Pancreas (tissue), 10 donors: ENCODE data around the gene ECE1. TPM values are rescaled to one million over a fixed set of nuclear protein-coding genes. Genes with fewer than 3 reads are reported as not detected.

Source experiments
- ATAC-seq, 4 donors: fragments of 200-7000 bp; cut with Tn5 transposase; one replicate each; pipeline versions ENCODE4 v1.8.0 to v1.9.1; 2020; ENCODE audit warnings: mild to moderate bottlenecking in 4 of 4, moderate library complexity in 4 of 4
- DNase-seq, 6 donors: peaks; one replicate each; pipeline ENCODE4 v3.0.0-alpha.2; 2020
- FAIRE-seq: peaks from 2 replicates; lab custom pipeline; 2012; peaks lifted over from hg19 to GRCh38; lab: Jason Lieb, UNC
- H3K27ac ChIP-seq, 4 donors: fragments of 200-600 bp; sonication (generic); 1 replicate in 3 of 4; 2 replicates in 1 of 4; pipeline versions ENCODE4 v1.5.0 to v1.8.0; 2020
- H3K27me3 ChIP-seq, 4 donors: fragments of 200-600 bp; one replicate each; pipeline ENCODE4 v1.8.0; 2021
- H3K36me3 ChIP-seq, 3 donors: fragments of 200-600 bp; sonication (generic) in 1 of 3; one replicate each; pipeline versions ENCODE4 v1.5.0 to v1.8.0; 2020 to 2021
- H3K4me1 ChIP-seq, 3 donors: fragments of 200-600 bp; one replicate each; pipeline ENCODE4 v1.8.0; 2021
- H3K4me3 ChIP-seq, 4 donors: fragments of 200-600 bp; sonication (generic) in 2 of 4; one replicate each; pipeline versions ENCODE4 v1.5.0 to v1.8.0; 2020 to 2021
- H3K9me3 ChIP-seq, 4 donors: fragments of 200-600 bp; one replicate each; pipeline ENCODE4 v1.8.0; 2021
- WGBS, 2 donors: extraction: QIAGEN DNeasy Blood & Tissue Kit; methylation state at CpG; one replicate each; pipeline ENCODE4 v1.1.7; 2013; 5-methylcytosine and 5-hydroxymethylcytosine counted together
- intact Hi-C, 3 donors: fragments of 100-400 bp; cut with DNase I; formaldehyde crosslinking; loops; one replicate each; pipeline versions ENCODE4 v1.11.1 to v1.14.2; 2022
- polyA plus RNA-seq, 2 donors: library from polyadenylated mRNA; stranded (reverse); fragments of 200-250 nt; gene quantifications; one replicate each; pipeline ENCODE4 v1.2.3, GENCODE V29; 2013
- total RNA-seq, 6 donors: library from RNA; stranded (reverse); fragmentation: NEBNext Ultra II Directional in 4 of 6; extraction: Animal tissue kit (Norgen Biotek cat#: 25700) in 4 of 6; gene quantifications; one replicate each; pipeline versions ENCODE4 v1.2.1 to v1.2.4, GENCODE V29; 2021 to 2023
- TF ChIP-seq, protein P1 (sequence below), 4 donors: fragments of 200-600 bp; sonication (generic) in 3 of 4; IDR thresholded peaks; one replicate each; pipeline versions ENCODE4 v1.5.0 to v1.8.0; 2021; ENCODE audit warnings: antibody characterized with exemption in 4 of 4
- donor health status: healthy with polysubstance abuse.
- donor health status: DM: no; HTN: no; CAD: no; lungs with moderate emphysema.
- donor health status: DM: no; HTN: no; CAD: no.
- donor health status: control.
- donor health status: control.
- donor health status: Bipolar disorder and iron deficiency.
- donor health status: DM: yes; HTN: yes; CAD: no.
- donor health status: DM: no; HTN: no; CAD: no.
- donor health status: DM: no; HTN: no; CAD: no.
- donor health status: DM: yes; HTN: yes; CAD: no.

ECE1 gene
- total RNA-seq (100 to 1,000 TPM in 2 of 6 donors, 10 to 100 TPM in 4; 68.4 to 141 (median 89.1) TPM), polyA plus RNA-seq (10 to 100 TPM; 38.1 to 59.8 TPM)

DNA sequence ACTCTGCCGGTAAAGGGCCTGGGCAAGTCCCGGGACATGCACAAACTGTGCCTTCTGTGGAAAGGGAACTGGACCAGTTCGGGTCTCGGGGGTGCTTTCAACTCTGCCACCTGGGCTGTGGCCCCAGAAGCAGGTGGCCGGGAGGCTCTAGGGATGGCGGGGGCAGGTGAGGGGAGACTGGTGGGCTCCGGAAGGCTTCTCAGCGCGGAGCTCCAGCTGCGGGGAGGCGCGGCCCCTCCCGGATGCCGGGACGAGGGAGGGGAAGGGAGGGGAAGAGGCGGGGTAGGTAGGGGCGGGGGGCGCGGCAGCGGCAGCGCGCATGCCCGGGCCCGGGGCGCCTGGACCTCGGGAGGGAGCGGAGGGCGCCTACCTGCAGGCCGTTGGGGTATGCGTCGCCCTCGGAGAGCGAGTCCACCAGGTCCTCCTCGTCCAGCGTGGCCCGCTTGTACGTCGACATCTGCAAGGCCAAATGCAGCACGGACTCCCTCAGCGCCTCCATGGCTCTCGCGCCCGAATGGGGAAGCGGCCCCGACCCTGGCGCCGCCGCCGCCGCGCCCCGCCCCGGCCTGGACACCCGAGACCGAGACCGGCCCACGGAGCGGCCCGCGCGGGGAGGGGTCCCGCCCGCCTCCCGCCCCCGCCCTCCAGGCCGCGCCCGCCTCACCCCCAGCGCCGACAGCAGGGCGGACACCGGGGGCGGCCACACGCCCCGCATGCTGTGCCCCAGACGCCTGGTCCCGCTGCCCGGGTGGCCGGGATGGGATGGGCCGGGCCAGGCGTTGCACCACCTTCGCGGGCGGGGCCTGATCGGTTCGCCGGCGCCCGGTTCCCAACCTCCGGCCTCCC lies at the start of gene ECE1:
TSS of gene ECE1 (minus strand) at position 764 of the 846 bp plus-strand sequence. CDS start at position 715, 49 bp downstream.
- Histone ChIP-seq H3K36me3 (no peaks in the 10 kb centered on the region), H3K27me3 (no peaks in the 10 kb centered on the region), H3K4me3 (peak within 1 kb of the TSS; percentile 41 to 67 (median 52)), H3K4me1 (peaks cover 1 to 33% (median 15%) of the 10 kb centered on the region in 3 donors), H3K27ac (peak within 1 kb of the TSS; percentile 26 to 70 (median 46)), H3K9me3 (no peaks in the 10 kb centered on the region)
- FAIRE-seq (no peak), DNase-seq (peak in 3 of 6 donors; percentile 66 to 86 (median 82)), ATAC-seq (peak; percentile 23 to 57 (median 50))
- intact Hi-C loops: loop anchor here in 1 of 3 donors (10.0 kb wide), 1 partner anchor 45 kb away; no protein-coding TSS in a partner anchor
- WGBS, 2 donors: 1% methylated on average over 38 to 90 of the region's 90 CpGs
- TF ChIP-seq, protein P1, sequence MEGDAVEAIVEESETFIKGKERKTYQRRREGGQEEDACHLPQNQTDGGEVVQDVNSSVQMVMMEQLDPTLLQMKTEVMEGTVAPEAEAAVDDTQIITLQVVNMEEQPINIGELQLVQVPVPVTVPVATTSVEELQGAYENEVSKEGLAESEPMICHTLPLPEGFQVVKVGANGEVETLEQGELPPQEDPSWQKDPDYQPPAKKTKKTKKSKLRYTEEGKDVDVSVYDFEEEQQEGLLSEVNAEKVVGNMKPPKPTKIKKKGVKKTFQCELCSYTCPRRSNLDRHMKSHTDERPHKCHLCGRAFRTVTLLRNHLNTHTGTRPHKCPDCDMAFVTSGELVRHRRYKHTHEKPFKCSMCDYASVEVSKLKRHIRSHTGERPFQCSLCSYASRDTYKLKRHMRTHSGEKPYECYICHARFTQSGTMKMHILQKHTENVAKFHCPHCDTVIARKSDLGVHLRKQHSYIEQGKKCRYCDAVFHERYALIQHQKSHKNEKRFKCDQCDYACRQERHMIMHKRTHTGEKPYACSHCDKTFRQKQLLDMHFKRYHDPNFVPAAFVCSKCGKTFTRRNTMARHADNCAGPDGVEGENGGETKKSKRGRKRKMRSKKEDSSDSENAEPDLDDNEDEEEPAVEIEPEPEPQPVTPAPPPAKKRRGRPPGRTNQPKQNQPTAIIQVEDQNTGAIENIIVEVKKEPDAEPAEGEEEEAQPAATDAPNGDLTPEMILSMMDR (IDR thresholded peaks at IDR 0.05): no peak

DNA sequence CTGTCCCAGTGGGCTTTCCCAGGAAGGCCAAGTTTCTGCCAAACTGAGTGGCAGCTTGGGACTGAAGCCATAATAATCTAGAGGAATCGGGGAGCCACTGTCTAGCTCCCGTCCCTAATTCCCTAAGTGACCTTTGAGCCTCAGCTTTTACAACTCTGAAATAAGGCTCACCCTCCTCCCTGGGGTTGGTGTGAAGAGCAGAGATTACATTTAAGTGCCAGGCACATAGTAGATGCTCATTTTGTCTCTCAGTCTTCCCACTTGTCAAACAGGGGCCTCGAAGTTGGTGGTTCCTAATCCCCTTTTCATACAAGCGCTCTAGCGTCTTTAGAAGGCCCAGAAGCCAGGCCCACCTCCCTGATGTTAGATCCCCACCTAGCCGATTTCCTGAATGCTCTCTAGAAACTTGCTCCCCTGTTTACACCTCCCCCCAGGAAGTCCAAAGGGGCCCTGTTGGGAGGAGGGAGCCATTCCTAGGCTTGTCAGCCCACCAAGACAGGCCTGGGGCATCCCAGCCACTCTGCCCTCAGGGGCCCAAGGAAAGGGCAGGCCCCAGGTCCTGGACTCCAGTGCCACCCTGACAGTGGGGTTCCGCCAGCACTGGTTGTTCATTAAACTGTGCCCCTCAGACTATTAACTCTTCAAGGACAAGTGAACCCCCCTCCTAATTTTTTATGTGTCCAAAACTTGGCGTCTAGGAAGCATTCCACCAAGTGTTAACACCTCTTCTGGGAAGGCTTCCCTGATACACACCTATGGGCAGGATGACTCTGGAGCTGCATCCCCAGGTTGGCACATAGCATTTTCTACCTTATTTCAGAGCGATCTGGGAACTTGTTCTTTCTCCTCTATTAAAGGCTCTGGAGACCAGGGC lies 49.3 kb upstream of the ECE1 start:
- DNase-seq (peak in 2 of 6 donors; percentile 28 to 40), ATAC-seq (no peak), FAIRE-seq (no peak)
- no peaks in the 10 kb centered on the region for H3K27me3 ChIP-seq
- H3K4me3 ChIP-seq: no peak overlapping the region
- TF ChIP-seq, protein P1 (IDR thresholded peaks at IDR 0.05): no peak
- H3K9me3 ChIP-seq: no peaks in the 10 kb centered on the region
- peaks cover 68 to 87% (median 76%) of the 10 kb centered on the region in 3 donors for H3K4me1 ChIP-seq
- 43 to 45% methylated on average over 9 of the region's 9 CpGs for WGBS, 2 donors
- H3K36me3 ChIP-seq: no peaks in the 10 kb centered on the region
- peak overlapping the region; percentile 18 to 84 (median 56) for H3K27ac ChIP-seq
- intact Hi-C loops: loop anchor here in 2 of 3 donors (5.0 to 10.0 kb wide), 3 partner anchors 55 to 82 kb away; no protein-coding TSS in a partner anchor

- H3K27me3 ChIP-seq: no peaks in the 10 kb centered on the region
- WGBS, 2 donors: 18 to 21% methylated on average over 10 of the region's 10 CpGs
- ATAC-seq (peak; percentile 73 to 83 (median 76)), FAIRE-seq (no peak), DNase-seq (peak; percentile 84 to 97 (median 94))
- peak overlapping the region; percentile 58 to 84 (median 75) for H3K27ac ChIP-seq
- H3K36me3 ChIP-seq: no peaks in the 10 kb centered on the region
- intact Hi-C loops: loop anchor here in 2 of 3 donors (5.0 to 10.0 kb wide), 3 partner anchors 54 to 81 kb away; no protein-coding TSS in a partner anchor
- TF ChIP-seq, protein P1 (IDR thresholded peaks at IDR 0.05): no peak
- H3K4me3 ChIP-seq: no peak overlapping the region
- H3K4me1 ChIP-seq: peaks cover 77 to 94% (median 84%) of the 10 kb centered on the region in 3 donors
- no peaks in the 10 kb centered on the region for H3K9me3 ChIP-seq
Measured at GRCh38 chr1:21338573-21339355, 48.5 kb upstream of the ECE1 start.

- no peaks in the 10 kb centered on the region for H3K27me3 ChIP-seq
Measured at GRCh38 chr1:21337928-21338572, 47.8 kb upstream of the ECE1 start.

More at GRCh38 chr1:21337928-21338572, 47.8 kb upstream of the ECE1 start:
- no peak overlapping the region for H3K4me3 ChIP-seq
- no peaks in the 10 kb centered on the region for H3K9me3 ChIP-seq
- 25 to 27% methylated on average over 7 of the region's 7 CpGs for WGBS, 2 donors
- DNase-seq (peak; percentile 70 to 86 (median 82)), ATAC-seq (peak; percentile 16 to 36 (median 25)), FAIRE-seq (no peak)
- intact Hi-C loops: loop anchor here in 2 of 3 donors (5.0 to 10.0 kb wide), 3 partner anchors 53 to 81 kb away; no protein-coding TSS in a partner anchor
- TF ChIP-seq, protein P1 (IDR thresholded peaks at IDR 0.05): no peak
- H3K27ac ChIP-seq: peak overlapping the region; percentile 58 to 84 (median 75)
- H3K4me1 ChIP-seq: peaks cover 82 to 94% (median 84%) of the 10 kb centered on the region in 3 donors
- no peaks in the 10 kb centered on the region for H3K36me3 ChIP-seq
